Stimulated activated CD4-positive, alpha-beta T cell treated with anti-CD3 and anti-CD28 coated beads, Interleukin-1b, Interleukin-23, amount 100 ng/mL, for 24 hours (primary cell): ENCODE data around the gene DLX1.
A peak's percentile ranks its signal among the peaks of the same experiment; 100 is the strongest.
"Not testable (repeated sequence)": the region's sequence is repeated elsewhere in the genome, so short reads cannot be mapped to it uniquely, and the experiment has no call there.

Experiments
- DNase-seq, 4 experiments: peaks; one replicate each; pipeline ENCODE4 v3.0.0-alpha.2; 2020; ENCODE audit warnings: low read depth in 4 of 4, low spot score in 1 of 4

The DLX1 gene

GRCh38 chr2:172063446-172063845 is 21.9 kb upstream of the DLX1 start:
- no peak for DNase-seq

- no peak for DNase-seq
Measured at GRCh38 chr2:172065111-172065510, 20.2 kb upstream of the DLX1 start.

GRCh38 chr2:172066394-172066886 is 18.9 kb upstream of the DLX1 start:
- no peak for DNase-seq

- not testable (repeated sequence) for DNase-seq
Measured at GRCh38 chr2:172067905-172068304, 17.4 kb upstream of the DLX1 start.

- DNase-seq: no peak
Measured at GRCh38 chr2:172070936-172071335, 14.4 kb upstream of the DLX1 start.

- DNase-seq: no peak
Measured at GRCh38 chr2:172072303-172072702, 13.0 kb upstream of the DLX1 start.

- no peak for DNase-seq
Measured at GRCh38 chr2:172072706-172073105, 12.6 kb upstream of the DLX1 start.

GRCh38 chr2:172073518-172073917 is 11.8 kb upstream of the DLX1 start:
- DNase-seq: no peak

GRCh38 chr2:172074254-172074653 is 11.1 kb upstream of the DLX1 start:
- DNase-seq: no peak

GRCh38 chr2:172079416-172079815 is 5.9 kb upstream of the DLX1 start:
- no peak for DNase-seq

- DNase-seq: no peak
Measured at GRCh38 chr2:172079838-172080640, 5.3 kb upstream of the DLX1 start.

GRCh38 chr2:172080641-172081220 is 4.6 kb upstream of the DLX1 start:
- DNase-seq: no peak

- DNase-seq: no peak
Measured at GRCh38 chr2:172081221-172082022, 3.9 kb upstream of the DLX1 start.

GRCh38 chr2:172082105-172082943 is 3.0 kb upstream of the DLX1 start:
- no peak for DNase-seq

GRCh38 chr2:172082944-172083627 is 2.2 kb upstream of the DLX1 start:
- no peak for DNase-seq

GRCh38 chr2:172083628-172084394 is 1.5 kb upstream of the DLX1 start:
- DNase-seq: no peak

GRCh38 chr2:172084395-172084644 is 987 bp upstream of the DLX1 start:
- no peak for DNase-seq

GRCh38 chr2:172084645-172085459 is 455 bp upstream of the DLX1 start:
- peak in 1 of 4 experiments; percentile 60 for DNase-seq
